Measurements from ENCODE around the gene DHRS12.

DHRS12 gene

DNA sequence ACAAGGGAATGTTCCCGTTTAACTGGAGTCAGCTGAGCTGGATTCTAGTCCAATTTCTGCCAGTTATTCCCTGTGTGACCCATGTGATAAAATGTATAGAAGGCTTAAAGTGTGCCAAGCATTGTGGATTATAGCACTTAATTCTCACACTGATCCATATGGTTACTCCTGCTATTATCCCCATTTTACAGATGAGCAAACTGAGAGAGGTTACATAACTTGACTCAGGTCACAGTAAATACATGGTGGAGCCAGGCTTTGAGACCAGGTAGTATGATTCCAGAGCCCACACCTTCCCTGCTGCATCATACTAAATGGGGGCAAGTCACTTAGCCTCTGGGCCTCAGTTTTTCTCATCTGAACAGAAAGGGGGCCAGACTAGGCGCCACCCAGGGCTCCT is 2.0 kb upstream of the DHRS12 start:
- DNase-seq, result no peak

DNA sequence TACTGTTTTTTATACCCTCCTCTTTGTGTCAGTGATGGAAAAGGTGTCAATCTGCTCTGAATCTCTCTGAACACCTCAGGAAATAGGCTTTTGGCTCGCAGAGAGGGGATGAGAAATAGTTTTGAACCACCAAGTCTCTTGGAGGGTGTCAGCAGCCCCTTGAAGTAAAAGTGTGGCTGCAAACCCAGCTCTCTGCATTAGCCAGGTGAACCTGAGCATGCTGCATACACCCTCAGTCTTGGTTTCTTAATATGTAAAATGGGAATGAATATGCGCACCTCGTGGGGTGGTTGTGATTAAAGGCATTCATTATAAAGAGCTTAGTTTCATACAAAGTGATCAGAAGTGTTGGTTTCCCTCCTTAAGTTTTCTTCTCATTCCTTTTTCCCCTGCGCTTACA is 1.4 kb upstream of the DHRS12 start:
- DNase-seq, result no peak

GRCh38 chr13:51804295-51805172 is 571 bp upstream of the DHRS12 start:
- peak; percentile 57 for DNase-seq

- DNase-seq, result no peak
These were observed 1.1 kb downstream of the DHRS12 start for GRCh38 chr13:51802631-51803418.

DNA sequence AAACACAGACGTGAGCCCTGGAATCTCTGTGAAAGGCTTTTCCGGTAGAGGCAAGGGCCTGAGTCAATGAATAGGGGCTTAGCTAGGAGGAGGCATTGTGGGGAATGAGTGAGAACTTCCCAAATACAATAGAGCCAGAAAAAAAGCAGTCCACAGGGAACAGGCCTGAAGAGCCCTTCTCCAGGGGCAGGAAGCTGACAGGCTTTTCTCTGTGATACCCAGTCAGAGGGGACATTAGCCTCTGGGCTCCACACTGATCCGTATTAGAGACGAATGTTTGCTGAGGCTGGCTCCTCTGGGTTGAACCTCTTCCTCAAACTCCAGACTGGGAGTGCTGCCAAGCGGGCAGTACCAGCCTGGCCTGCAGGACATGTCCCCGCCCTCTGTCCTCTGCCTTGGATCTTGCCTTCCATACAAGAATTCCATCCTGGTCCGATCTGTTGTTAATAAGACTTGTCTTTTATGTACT is 2.3 kb downstream of the DHRS12 start:
- DNase-seq, result no peak

GRCh38 chr13:51800486-51800885 is 3.5 kb downstream of the DHRS12 start:
- DNase-seq, result no peak

DNA sequence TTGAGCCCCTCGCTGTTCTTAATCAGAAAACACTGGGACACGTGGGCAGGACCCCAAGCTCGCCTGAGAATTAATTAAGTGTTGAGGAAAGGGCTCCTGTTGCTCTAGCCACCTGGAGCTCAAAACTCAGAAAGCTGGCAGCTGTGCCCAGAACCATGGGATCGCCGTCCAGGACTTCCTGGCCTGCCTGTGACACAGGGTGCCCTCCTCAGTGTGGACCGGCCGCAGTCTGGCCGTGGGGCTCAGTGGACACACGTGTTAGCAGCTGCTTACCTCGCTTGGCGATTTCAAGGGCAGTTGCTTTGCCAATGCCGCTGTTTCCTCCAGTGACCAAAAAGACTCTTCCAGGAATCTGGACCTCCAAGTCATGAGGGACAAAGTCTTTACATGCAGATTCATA is 4.7 kb downstream of the DHRS12 start:
- no peak for DNase-seq

DNA sequence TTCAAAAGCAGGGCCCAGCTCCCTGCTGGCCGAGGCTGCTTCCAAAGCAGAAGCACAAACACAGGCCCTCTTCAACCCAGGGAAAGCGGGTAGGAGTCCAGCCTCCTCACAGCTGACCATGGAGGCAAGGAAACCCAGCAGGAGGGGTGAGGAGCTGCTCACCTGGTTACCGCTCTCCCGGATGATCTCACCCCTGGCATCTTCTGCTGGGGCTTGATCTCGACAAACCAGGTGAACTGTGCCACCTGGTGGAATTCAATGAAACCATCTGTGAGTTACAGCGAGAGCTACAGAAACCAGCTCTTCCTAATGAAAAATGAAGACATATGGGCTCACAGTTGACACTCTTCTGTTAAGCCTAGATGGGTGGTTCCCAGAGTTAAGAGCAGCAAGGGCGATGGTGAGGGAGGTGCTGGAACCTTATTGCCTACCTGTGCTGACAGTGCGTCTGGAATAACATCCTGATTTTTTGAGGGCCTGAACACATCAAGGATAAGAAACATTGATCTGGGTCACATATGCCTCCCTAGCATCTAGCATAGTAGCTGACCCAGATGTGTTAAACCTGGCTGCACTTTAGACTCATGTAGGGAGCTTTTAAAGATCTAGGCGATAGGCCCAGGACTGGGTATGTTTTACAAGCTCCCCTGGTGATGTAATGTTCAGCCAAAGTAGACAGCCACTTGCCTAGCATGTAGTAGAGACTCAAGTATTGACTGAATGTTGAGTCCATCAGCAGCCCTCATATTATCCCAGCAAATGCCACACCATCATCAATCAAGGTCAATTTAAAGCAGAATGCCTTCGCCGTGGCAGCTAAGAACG is 6.1 kb downstream of the DHRS12 start:
- DNase-seq, result peak; percentile 72

DNA sequence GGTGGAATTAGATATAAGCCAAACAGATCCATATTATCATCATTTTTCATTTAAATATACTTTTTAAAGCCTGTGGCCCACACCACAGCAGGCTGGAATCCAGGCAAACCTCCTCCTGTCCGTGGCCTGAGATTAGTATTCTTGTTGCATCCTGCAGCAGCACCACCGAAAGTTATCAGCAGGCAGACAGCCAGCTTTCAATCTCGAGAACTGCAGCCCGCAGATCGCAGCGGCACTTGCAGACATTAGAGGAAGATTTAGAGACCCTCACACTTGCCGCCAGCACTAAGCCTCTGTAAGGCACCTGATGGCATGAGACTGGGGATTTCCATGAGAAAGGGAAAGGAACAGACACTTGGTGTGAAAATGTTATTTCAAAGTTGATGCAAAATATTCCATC is 7.4 kb downstream of the DHRS12 start:
- no peak for DNase-seq

GRCh38 chr13:51795419-51795818 is 8.5 kb downstream of the DHRS12 start:
- no peak for DNase-seq

DNA sequence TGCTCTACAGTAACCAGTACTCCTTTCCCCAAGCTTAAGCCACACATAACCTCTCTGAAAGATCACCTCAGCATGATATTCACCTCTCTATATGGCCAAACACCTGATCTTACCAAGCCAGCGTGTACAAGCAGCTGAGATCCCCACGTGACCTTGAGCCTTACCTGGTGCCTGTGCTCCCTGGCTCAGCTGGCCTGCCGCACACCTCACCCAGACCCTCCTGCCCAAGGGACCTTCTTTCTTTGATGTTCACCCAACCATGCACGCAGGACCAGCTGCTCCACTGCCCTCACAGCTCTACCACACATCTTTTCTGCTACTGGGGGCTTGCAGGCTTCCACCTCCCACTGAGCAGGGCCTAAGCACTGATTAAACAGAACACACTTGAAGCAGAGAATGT is 9.0 kb downstream of the DHRS12 start:
- no peak for DNase-seq

- DNase-seq, result peak; percentile 79
These were observed 10.2 kb downstream of the DHRS12 start for GRCh38 chr13:51793570-51794271.

DNA sequence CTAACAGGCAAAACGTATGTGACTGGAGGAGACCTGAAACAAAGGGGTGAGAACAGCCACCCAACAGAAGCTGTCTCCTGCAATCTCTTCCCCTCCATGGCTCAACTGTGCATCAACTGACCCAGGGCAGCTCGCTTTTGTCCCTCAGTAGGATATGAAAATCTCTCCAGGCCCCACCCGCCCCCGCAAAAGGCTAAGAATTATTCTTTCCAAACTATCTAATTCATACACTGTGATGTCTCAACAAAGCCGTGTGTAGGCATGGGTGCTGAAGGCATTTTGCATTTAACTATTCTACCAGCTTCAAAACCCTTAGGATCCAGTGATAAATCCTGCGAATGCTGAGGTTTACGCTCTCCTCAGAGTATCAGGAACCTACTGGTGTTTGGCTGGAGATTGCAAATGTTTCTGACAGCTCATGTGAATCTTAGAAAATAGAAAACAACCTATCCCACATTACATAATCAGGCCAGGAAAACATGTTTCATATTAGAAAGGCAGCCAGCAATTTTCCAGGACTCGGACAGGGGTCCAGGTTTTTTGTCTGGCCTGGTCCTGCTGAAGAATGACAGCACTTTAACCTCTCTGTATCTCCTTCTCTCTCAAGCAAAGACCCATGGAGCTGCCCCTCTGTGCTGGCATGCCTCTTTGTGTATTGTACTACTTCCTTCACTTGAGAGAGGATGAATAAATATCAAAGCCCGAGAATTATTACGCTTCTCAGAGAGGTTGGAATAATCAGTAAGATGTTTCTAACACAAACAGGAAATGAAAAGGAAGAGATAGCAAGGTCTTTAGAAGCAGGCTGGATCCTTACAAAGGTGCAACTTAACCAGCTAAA is 17.3 kb downstream of the DHRS12 start:
- DNase-seq, result no peak

GRCh38 chr13:51785712-51786424 is 18.1 kb downstream of the DHRS12 start:
- DNase-seq, result no peak

- DNase-seq, result no peak
These were observed 19.9 kb downstream of the DHRS12 start for GRCh38 chr13:51784097-51784496.

DNA sequence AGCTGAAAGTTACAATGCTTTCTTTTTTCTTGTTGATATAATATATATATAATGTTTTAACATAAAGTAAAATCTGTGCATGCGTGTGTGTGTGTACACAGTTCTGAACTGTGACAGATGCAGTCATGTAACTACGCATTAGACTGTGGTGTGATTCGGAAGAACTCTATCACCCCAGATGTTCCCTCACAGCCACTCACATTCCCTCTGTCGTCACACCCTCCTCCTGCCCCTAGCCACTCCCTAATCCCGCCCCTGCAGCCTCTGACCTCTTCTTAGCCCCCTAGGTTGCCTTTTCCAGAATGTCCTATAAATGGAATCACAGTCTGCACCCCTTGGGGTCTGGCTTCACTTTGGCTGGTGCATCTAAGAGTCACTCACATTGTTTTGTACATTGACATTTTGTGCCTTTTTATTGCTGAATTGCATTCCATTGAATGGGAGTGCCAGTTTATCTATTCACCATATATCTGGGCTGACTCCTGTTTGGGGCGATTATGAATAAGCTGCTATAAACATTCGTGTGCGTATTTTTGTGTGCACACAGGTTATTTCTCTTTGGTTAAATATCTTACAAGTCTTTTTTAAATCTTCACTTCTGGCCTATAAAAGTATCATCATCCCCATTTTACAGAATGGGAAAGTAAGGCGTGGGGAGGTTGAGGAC is 20.4 kb downstream of the DHRS12 start:
- no peak for DNase-seq

- no peak for DNase-seq
These were observed 21.8 kb downstream of the DHRS12 start for GRCh38 chr13:51782026-51782710.

DNA sequence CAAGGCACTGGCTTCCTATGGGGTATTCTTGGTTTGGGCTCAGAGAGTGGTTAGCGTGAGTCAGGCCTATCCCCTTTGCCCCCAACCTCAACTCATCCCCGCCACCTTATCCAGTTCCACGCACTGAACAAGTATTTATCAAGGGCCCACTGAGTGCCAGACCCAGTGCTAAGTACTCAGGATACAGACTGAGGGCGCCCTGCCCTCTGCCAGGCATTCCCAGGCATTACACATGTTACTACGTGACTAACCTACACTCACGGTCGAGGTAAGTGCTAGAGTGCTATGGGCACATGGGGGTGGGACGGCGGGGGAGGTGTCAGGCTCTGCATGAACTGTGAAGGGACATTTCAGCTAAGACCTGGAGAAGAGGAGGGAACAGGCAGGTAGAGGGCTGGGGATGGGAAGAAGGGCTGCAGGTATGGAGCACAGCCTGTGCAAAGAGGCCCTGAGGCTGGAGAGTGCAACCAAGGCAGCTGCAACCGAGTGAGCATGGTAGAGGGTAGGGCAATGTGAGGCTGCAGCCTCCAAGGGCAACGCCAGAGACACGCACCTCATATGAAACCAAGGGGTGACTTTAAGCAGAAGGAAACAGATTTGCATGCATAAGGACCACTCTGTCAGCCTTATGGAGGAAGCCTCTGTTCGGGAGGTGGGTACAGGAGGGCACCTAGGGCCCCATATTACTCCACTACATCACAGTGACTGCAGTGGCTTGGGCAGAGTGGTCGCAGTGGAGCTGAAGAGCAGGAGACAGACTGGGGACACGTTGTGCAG is 22.5 kb downstream of the DHRS12 start:
- peak; percentile 46 for DNase-seq

- no peak for DNase-seq
These were observed 23.9 kb downstream of the DHRS12 start for GRCh38 chr13:51780099-51780498.

Data from activated CD4-positive, alpha-beta T cell treated with anti-CD3 and anti-CD28 coated beads for 48 hours (primary cell).